ENCODE results near the gene POP4. TPM values are rescaled to one million over a fixed set of nuclear protein-coding genes. Genes with fewer than 3 reads are reported as not detected.

The POP4 gene
- total and polyA plus RNA-seq, 9 of the 15 experiments (the other 6 are each of a cell fraction or from before 2014, with no cell fraction given) = 42.1 to 128 (median 99.0) TPM

DNA sequence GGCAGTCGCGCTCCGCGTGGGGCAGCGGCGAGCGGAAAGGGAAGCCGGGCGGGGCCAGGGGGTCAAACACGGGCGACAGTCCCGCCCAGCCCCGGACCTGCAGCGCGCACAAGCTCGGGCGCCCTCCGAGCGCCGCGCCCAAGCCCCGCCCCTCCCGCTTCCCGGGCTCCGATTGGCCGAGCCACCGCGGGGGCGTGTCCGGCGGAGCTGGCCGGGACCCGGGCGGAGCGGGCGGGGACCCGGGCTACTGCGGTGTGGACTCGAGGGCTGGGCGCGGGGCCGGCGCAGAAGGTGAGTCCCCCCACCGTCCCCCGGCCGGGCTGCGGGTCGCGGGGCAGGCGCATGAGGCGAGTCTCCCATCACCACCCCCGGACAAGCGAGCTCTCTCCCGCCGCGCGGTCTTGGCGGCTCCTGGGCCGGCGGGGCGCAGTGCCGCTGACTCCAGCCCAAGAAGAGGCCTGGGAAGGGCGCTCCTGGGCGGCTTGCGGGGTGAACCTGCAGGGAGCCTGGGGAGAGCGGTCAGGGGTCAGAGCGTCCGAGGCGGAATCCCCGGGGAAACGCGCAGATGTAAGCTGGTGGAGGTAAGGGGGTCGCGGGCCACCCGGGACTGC is 59.2 kb downstream of the POP4 start, which contains the start of gene PLEKHF1 (continued):
- TF ChIP-seq FOXK2 (conservative IDR thresholded peaks at IDR 0.05 in 1 of 2, IDR thresholded peaks at IDR 0.05 in 1 of 2; ENCODE audit: low read depth in 2 of 2) (no peak), THRAP3 (IDR thresholded peaks at IDR 0.05; ENCODE audit: borderline replicate concordance) (no peak), GATA2 (CRISPR knock-in tag; IDR thresholded peaks at IDR 0.05) (no peak), CSDE1 (IDR thresholded peaks at IDR 0.05) (no peak), OTX1 (CRISPR knock-in tag; IDR thresholded peaks at IDR 0.05) (no peak), PCBP1 (IDR thresholded peaks at IDR 0.05; ENCODE audit: low read depth, low read length, poor library complexity, severe bottlenecking) (no peak), MYC (IDR thresholded peaks at IDR 0.05; ENCODE audit: low read depth, low read length) (peak; percentile 58; the same call in 1 of the 2 replicates), MYC (CRISPR knock-in tag; IDR thresholded peaks at IDR 0.05; ENCODE audit: borderline replicate concordance, low read depth) (no peak), ZNF140 (CRISPR knock-in tag; IDR thresholded peaks at IDR 0.05) (no peak), ZNF217 (CRISPR knock-in tag; IDR thresholded peaks at IDR 0.05) (no peak), RBFOX2 (IDR thresholded peaks at IDR 0.05; ENCODE audit: low read depth, low read length) (peak; percentile 86), TEAD2 (tag; IDR thresholded peaks at IDR 0.05) (no peak), XRCC5 (IDR thresholded peaks at IDR 0.05; ENCODE audit: low read depth, low read length) (no peak), CHD2 (IDR thresholded peaks at IDR 0.05; ENCODE audit: low read depth, low read length) (no peak), POLR2A (conservative IDR thresholded peaks at IDR 0.05) (peak; percentile 71), ARNT (IDR thresholded peaks at IDR 0.05) (no peak), ZNF444 (CRISPR knock-in tag; IDR thresholded peaks at IDR 0.05) (no peak), KLF6 (CRISPR knock-in tag; IDR thresholded peaks at IDR 0.05; ENCODE audit: borderline replicate concordance) (no peak), ZNF12 (CRISPR knock-in tag; IDR thresholded peaks at IDR 0.05) (no peak; the same call in 1 of the 2 replicates), RAD21 (CRISPR knock-in tag; conservative IDR thresholded peaks at IDR 0.05 in 1 of 2, IDR thresholded peaks at IDR 0.05 in 1 of 2) (peak; percentile 32 to 54)
- TF ChIP-seq, protein P1, sequence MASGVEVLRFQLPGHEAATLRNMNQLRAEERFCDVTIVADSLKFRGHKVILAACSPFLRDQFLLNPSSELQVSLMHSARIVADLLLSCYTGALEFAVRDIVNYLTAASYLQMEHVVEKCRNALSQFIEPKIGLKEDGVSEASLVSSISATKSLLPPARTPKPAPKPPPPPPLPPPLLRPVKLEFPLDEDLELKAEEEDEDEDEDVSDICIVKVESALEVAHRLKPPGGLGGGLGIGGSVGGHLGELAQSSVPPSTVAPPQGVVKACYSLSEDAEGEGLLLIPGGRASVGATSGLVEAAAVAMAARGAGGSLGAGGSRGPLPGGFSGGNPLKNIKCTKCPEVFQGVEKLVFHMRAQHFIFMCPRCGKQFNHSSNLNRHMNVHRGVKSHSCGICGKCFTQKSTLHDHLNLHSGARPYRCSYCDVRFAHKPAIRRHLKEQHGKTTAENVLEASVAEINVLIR (CRISPR knock-in tag; IDR thresholded peaks at IDR 0.05) = no peak
- TF ChIP-seq, protein P2, sequence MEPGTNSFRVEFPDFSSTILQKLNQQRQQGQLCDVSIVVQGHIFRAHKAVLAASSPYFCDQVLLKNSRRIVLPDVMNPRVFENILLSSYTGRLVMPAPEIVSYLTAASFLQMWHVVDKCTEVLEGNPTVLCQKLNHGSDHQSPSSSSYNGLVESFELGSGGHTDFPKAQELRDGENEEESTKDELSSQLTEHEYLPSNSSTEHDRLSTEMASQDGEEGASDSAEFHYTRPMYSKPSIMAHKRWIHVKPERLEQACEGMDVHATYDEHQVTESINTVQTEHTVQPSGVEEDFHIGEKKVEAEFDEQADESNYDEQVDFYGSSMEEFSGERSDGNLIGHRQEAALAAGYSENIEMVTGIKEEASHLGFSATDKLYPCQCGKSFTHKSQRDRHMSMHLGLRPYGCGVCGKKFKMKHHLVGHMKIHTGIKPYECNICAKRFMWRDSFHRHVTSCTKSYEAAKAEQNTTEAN (CRISPR knock-in tag; IDR thresholded peaks at IDR 0.05) = no peak
- TF ChIP-seq, protein P3, sequence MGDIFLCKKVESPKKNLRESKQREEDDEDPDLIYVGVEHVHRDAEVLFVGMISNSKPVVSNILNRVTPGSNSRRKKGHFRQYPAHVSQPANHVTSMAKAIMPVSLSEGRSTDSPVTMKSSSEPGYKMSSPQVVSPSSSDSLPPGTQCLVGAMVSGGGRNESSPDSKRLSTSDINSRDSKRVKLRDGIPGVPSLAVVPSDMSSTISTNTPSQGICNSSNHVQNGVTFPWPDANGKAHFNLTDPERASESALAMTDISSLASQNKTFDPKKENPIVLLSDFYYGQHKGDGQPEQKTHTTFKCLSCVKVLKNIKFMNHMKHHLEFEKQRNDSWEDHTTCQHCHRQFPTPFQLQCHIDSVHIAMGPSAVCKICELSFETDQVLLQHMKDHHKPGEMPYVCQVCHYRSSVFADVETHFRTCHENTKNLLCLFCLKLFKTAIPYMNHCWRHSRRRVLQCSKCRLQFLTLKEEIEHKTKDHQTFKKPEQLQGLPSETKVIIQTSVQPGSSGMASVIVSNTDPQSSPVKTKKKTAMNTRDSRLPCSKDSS (IDR thresholded peaks at IDR 0.05; ENCODE audit: low read depth, partially characterized antibody) = no peak
- TF ChIP-seq, protein P4, sequence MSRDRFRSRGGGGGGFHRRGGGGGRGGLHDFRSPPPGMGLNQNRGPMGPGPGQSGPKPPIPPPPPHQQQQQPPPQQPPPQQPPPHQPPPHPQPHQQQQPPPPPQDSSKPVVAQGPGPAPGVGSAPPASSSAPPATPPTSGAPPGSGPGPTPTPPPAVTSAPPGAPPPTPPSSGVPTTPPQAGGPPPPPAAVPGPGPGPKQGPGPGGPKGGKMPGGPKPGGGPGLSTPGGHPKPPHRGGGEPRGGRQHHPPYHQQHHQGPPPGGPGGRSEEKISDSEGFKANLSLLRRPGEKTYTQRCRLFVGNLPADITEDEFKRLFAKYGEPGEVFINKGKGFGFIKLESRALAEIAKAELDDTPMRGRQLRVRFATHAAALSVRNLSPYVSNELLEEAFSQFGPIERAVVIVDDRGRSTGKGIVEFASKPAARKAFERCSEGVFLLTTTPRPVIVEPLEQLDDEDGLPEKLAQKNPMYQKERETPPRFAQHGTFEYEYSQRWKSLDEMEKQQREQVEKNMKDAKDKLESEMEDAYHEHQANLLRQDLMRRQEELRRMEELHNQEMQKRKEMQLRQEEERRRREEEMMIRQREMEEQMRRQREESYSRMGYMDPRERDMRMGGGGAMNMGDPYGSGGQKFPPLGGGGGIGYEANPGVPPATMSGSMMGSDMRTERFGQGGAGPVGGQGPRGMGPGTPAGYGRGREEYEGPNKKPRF (IDR thresholded peaks at IDR 0.05; ENCODE audit: low read depth, low read length) = no peak

All from K562 (cell line).